NB4 (cell line): ENCODE measurements around the gene AGFG2.
A peak's percentile ranks its signal among the peaks of the same experiment; 100 is the strongest.

ENCODE experiments used
- CTCF ChIP-seq: IDR thresholded peaks from one replicate; pipeline ENCODE4 v1.5.1; 2012; ENCODE audit warnings: low read depth, low read length
- MAX ChIP-seq: IDR thresholded peaks from 2 replicates; pipeline ENCODE4 v1.6.1; 2011; ENCODE audit warnings: low read depth, low read length
- POLR2A ChIP-seq: IDR thresholded peaks from 2 replicates; pipeline ENCODE4 v1.6.1; 2011; ENCODE audit warnings: mild to moderate bottlenecking; ENCODE audit not compliant: insufficient read length; ENCODE audit errors: extremely low read depth

GRCh38 chr7:100556541-100556940 is 17.5 kb downstream of the AGFG2 start:
- no peak for TF ChIP-seq CTCF
- TF ChIP-seq POLR2A, result no peak
- TF ChIP-seq MAX, result peak; percentile 41; the same call in 1 of the 2 replicates
